AG09319 (cell line): ENCODE data around the gene ZBTB6.

Experiments used
- DNase-seq: peaks from one replicate; pipeline ENCODE4 v3.0.0-alpha.2; 2010; ENCODE audit warnings: low read depth; ENCODE audit errors: extremely low read depth
- TF ChIP-seq, protein P1 (sequence below): IDR thresholded peaks from 2 replicates; pipeline ENCODE4 v1.5.1; 2011; ENCODE audit warnings: low read depth, mild to moderate bottlenecking, inconsistent platforms, low read length, moderate library complexity

Gene ZBTB6

GRCh38 chr9:122863407-122863806 is 49.7 kb downstream of the ZBTB6 start:
- DNase-seq: no peak
- TF ChIP-seq, protein P1, sequence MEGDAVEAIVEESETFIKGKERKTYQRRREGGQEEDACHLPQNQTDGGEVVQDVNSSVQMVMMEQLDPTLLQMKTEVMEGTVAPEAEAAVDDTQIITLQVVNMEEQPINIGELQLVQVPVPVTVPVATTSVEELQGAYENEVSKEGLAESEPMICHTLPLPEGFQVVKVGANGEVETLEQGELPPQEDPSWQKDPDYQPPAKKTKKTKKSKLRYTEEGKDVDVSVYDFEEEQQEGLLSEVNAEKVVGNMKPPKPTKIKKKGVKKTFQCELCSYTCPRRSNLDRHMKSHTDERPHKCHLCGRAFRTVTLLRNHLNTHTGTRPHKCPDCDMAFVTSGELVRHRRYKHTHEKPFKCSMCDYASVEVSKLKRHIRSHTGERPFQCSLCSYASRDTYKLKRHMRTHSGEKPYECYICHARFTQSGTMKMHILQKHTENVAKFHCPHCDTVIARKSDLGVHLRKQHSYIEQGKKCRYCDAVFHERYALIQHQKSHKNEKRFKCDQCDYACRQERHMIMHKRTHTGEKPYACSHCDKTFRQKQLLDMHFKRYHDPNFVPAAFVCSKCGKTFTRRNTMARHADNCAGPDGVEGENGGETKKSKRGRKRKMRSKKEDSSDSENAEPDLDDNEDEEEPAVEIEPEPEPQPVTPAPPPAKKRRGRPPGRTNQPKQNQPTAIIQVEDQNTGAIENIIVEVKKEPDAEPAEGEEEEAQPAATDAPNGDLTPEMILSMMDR: no peak

DNA sequence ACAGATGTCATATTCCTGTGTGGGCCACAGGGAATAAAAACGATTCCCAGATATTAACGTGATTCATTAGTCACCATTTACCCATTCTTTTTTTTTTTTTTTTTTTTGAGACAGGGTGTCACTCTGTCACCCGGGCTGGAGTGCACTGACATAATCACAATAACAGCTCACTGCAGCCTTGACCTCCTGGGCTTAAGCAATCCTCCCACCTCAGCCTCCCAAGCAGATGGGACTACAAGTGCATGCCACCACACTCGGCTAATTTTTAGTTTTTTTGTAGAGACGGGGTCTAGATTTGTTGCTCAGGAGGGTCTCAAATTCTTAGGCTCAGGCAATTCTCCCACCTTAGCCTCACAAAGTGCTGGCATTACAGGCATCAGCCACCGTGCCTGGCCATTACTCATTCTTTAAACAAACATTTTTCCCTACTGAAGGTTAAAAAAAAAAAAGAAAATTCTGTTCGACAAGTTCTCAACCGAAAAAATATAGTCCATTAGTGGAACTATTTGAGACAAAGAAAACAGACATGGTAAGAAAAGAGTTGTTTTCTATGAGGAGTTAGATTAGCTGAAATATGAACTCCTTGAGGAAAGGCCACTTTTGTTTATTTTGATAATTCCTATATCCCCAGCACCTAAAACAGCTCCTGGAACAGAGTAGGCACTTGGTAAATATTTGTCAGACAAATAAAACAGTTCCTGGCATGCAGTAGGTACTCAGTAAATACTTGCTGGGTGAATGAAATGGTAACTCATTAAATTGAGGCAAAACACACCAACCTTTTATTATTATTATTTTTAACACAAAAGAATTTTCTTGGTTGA is 52.6 kb downstream of the ZBTB6 start:
- TF ChIP-seq, protein P1: no peak
- no peak for DNase-seq
